Activated CD8-positive, alpha-beta T cell treated with anti-CD3 and anti-CD28 coated beads for 36 hours (primary cell): ENCODE measurements around the gene UNC13C. TPM values are rescaled to one million over a fixed set of nuclear protein-coding genes. Genes with fewer than 3 reads are reported as not detected.

Source experiments
- ATAC-seq: fragments of 200-7000 bp; cut with Tn5 transposase; one replicate; pipeline ENCODE4 v1.10.0; 2021; ENCODE audit warnings: mild to moderate bottlenecking, moderate library complexity
- CTCF ChIA-PET: fragments of 350-600 bp; sonication (Branson Sonifier 250); formaldehyde crosslinking; loops from one replicate; lab custom pipeline; 2021; ENCODE audit warnings: antibody characterized with exemption; lab: Charles Lee
- POLR2A ChIA-PET: fragments of 350-600 bp; sonication (Branson Sonifier 250); formaldehyde crosslinking; loops from one replicate; lab custom pipeline; 2021; ENCODE audit warnings: antibody characterized with exemption; lab: Charles Lee
- DNase-seq: peaks from one replicate; pipeline ENCODE4 v3.0.0-alpha.2; 2020
- H3K27ac Mint-ChIP-seq: one replicate; pipeline ENCODE4 v1.8.0; 2021; ENCODE audit warnings: mild to moderate bottlenecking, mixed read lengths
- H3K27me3 Mint-ChIP-seq: one replicate; pipeline ENCODE4 v1.8.0; 2021; ENCODE audit warnings: mixed read lengths
- H3K36me3 Mint-ChIP-seq: one replicate; pipeline ENCODE4 v1.8.0; 2021; ENCODE audit warnings: low read depth, mixed read lengths
- H3K4me1 Mint-ChIP-seq: one replicate; pipeline ENCODE4 v1.8.0; 2021; ENCODE audit warnings: low read depth, mixed read lengths
- H3K4me3 Mint-ChIP-seq: one replicate; pipeline ENCODE4 v1.8.0; 2021; ENCODE audit warnings: mild to moderate bottlenecking, moderate library complexity, mixed read lengths
- H3K9me3 Mint-ChIP-seq: one replicate; pipeline ENCODE4 v1.8.0; 2021; ENCODE audit warnings: mixed read lengths
- intact Hi-C: fragments of 100-400 bp; cut with micrococcal nuclease; formaldehyde crosslinking; loops from one replicate; pipeline ENCODE4 v1.10.0; 2022
- total RNA-seq, 2 experiments: library from RNA; stranded (reverse); gene quantifications; one replicate each; pipeline ENCODE4 v1.2.3, GENCODE V29; 2021
- TF ChIP-seq, protein P1 (sequence below): fragments of 200-600 bp; IDR thresholded peaks from one replicate; pipeline ENCODE4 v1.8.0; 2022; ENCODE audit warnings: antibody characterized with exemption, mild to moderate bottlenecking

Gene UNC13C
- total RNA-seq, 2 experiments from 2014 or later: not detected

DNA sequence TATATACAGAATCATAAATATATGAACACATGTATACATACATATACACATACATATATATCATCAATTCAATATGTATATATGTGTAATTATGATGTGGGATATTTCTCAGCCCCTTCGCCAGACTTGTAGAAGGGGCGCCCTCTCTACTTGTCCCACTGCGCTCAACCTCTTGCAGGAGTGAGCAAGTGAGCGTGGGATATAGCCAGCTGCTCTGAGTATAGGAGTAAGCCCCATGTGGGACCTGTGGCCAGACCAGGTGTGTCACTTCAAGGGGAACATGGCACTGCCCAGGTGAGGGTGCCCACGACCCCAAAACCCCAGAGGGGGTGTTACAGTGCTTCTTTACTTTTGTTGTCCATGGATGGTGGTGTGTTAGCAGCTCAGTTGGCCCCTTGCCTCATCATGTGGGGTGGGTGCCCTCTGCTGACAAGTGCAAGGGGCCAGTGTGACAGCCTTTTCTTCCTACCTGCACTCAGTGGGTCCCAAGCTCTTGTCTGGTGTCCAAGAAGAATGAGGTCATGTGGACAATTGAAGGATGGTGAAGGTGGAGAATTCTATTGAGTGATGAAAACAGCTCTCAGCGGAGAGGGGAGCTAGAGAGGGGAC, 304.1 kb downstream of the UNC13C start:
- Mint-ChIP-seq H3K27ac (no peak overlapping the region), H3K4me3 (no peak overlapping the region), H3K4me1 (no peaks in the 10 kb centered on the region), H3K27me3 (peaks cover 3% of the 10 kb centered on the region), H3K36me3 (no peaks in the 10 kb centered on the region), H3K9me3 (no peaks in the 10 kb centered on the region)
- TF ChIP-seq, protein P1, sequence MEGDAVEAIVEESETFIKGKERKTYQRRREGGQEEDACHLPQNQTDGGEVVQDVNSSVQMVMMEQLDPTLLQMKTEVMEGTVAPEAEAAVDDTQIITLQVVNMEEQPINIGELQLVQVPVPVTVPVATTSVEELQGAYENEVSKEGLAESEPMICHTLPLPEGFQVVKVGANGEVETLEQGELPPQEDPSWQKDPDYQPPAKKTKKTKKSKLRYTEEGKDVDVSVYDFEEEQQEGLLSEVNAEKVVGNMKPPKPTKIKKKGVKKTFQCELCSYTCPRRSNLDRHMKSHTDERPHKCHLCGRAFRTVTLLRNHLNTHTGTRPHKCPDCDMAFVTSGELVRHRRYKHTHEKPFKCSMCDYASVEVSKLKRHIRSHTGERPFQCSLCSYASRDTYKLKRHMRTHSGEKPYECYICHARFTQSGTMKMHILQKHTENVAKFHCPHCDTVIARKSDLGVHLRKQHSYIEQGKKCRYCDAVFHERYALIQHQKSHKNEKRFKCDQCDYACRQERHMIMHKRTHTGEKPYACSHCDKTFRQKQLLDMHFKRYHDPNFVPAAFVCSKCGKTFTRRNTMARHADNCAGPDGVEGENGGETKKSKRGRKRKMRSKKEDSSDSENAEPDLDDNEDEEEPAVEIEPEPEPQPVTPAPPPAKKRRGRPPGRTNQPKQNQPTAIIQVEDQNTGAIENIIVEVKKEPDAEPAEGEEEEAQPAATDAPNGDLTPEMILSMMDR: no peak
- no peak for DNase-seq
- ChIA-PET CTCF (no interaction called here), POLR2A (no interaction called here)
- intact Hi-C loops: no loop called here
- ATAC-seq: no peak

DNA sequence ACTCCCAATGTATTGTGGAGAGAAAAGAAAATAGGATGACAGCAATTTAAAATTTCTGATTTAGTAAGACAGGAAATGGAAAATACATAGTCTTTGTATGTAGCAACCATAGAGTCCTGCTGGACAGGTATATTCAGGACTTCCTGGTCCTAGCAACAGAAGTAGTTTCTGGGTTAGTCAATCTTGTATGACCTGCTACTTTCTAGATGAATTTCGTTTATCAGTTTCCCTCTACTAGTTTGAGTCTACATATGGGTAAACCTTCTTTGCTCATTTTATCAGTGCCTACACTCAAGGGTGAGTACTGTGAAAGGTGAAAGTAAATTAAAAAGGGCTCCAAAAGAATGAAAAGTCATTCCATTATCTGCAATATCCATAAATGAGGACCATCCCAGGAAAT, 309.8 kb downstream of the UNC13C start:
- Mint-ChIP-seq H3K4me1 (no peaks in the 10 kb centered on the region), H3K27ac (no peak overlapping the region), H3K9me3 (no peaks in the 10 kb centered on the region), H3K4me3 (no peak overlapping the region), H3K27me3 (peaks cover 4% of the 10 kb centered on the region), H3K36me3 (no peaks in the 10 kb centered on the region)
- DNase-seq (no peak), ATAC-seq (no peak)
- TF ChIP-seq, protein P1: no peak
- ChIA-PET POLR2A (no interaction called here), CTCF (no interaction called here)
- intact Hi-C loops: no loop called here

DNA sequence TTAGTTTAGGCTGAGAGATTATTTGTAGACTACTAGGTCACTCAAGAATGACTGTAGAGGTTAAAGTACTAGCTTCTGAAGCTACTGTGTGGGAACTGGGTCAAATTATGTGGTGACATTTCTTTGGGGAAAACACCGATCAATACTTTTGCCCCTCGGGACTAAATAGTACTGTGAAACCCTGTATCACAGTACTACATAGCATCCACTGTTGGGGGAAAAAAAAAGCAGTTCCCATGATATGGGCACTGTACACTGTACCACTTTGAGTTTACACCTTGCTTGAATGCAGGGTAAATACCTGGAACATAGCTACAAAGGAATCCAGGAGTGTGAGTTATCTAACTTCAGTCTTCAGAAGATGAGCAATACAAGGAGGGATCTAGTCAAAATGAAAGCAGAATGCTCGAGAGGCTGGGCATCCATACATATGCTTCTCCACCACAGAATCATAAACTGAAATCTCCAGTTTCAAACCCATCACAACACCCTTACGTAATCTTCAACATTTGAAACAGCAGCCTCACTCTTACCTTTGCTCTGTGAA, 311.4 kb downstream of the UNC13C start:
- CTCF ChIA-PET: no interaction called here
- Mint-ChIP-seq H3K9me3 (no peaks in the 10 kb centered on the region), H3K4me1 (no peaks in the 10 kb centered on the region), H3K27ac (no peak overlapping the region), H3K36me3 (no peaks in the 10 kb centered on the region), H3K27me3 (peaks cover 1% of the 10 kb centered on the region), H3K4me3 (no peak overlapping the region)
- intact Hi-C loops: no loop called here
- TF ChIP-seq, protein P1: no peak
- DNase-seq (no peak), ATAC-seq (no peak)
- POLR2A ChIA-PET: no interaction called here

DNA sequence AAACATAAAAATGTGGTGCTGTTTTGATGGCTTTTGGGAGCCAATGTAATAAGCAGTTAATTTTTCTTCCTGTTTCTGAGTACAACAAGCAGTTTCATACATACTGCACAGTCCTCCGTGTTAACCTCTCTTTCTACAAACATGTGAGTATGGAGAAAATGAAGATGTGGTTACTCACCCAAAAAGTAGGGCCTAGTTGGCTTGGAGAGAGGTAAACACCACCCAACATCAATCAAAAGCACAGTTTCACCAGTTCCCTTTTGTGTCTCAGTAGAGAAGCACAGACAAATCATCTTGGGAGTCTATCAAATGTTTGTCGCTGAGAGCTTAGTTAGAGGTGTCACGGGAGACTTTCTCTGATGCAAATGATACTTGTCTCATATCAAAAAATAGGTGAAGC, 320.2 kb downstream of the UNC13C start:
- Mint-ChIP-seq H3K27ac (no peak overlapping the region), H3K9me3 (no peaks in the 10 kb centered on the region), H3K4me1 (no peaks in the 10 kb centered on the region), H3K4me3 (no peak overlapping the region), H3K36me3 (no peaks in the 10 kb centered on the region), H3K27me3 (no peaks in the 10 kb centered on the region)
- intact Hi-C loops: no loop called here
- ChIA-PET POLR2A (no interaction called here), CTCF (no interaction called here)
- ATAC-seq: no peak
- TF ChIP-seq, protein P1: no peak
- no peak for DNase-seq

DNA sequence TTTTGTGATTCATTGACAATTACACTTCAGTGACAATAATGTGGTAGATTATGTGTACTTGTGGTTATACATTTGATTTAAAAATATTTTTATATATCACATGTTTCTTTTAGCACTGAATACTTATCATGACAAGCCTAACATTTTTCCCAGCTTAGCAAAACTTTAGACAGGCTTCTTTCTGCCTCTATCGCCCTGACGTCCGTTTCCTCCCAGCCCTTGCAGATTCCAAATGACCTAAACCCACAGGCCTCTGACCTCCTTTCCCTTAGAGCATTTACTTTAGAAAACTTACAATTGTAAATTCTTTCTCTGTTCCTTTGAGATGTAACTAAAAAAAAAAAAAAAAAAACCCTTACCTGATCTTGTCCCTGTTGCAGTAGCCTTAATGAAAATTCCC, 326.1 kb downstream of the UNC13C start:
- DNase-seq (no peak), ATAC-seq (no peak)
- Mint-ChIP-seq H3K27ac (no peak overlapping the region), H3K4me3 (no peak overlapping the region), H3K27me3 (no peaks in the 10 kb centered on the region), H3K9me3 (no peaks in the 10 kb centered on the region), H3K4me1 (no peaks in the 10 kb centered on the region), H3K36me3 (no peaks in the 10 kb centered on the region)
- TF ChIP-seq, protein P1: no peak
- ChIA-PET POLR2A (no interaction called here), CTCF (no interaction called here)
- intact Hi-C loops: no loop called here
